AG04450 (cell line): ENCODE results near the gene SLC6A9. TPM values are rescaled to one million over a fixed set of nuclear protein-coding genes. Genes with fewer than 3 reads are reported as not detected.

ENCODE experiments used
- CTCF ChIA-PET: fragments of 300-600, 350-600 bp; formaldehyde crosslinking; extraction: SDS; loops from one replicate; lab custom pipeline; 2022; ENCODE audit warnings: antibody characterized with exemption, inconsistent platforms; lab: Charles Lee
- POLR2A ChIA-PET: fragments of 350-600 bp; formaldehyde crosslinking; extraction: SDS; loops from one replicate; lab custom pipeline; 2021; ENCODE audit warnings: antibody characterized with exemption, inconsistent platforms; lab: Yijun Ruan, JAX
- DNase-seq: peaks from one replicate; pipeline ENCODE4 v3.0.0-alpha.2; 2011; ENCODE audit warnings: low read depth, low spot score
- H3K27ac ChIP-seq: one replicate; pipeline ENCODE4 v1.5.1; 2012; ENCODE audit warnings: low read depth, low read length, control low read depth
- H3K27me3 ChIP-seq: one replicate; pipeline ENCODE4 v1.6.0; 2012; ENCODE audit warnings: low read length; ENCODE audit not compliant: control insufficient read depth, insufficient read depth
- H3K4me3 ChIP-seq: 2 replicates; pipeline ENCODE4 v1.5.1; 2011; ENCODE audit warnings: mild to moderate bottlenecking, low read depth, low read length, control low read depth
- H3K9me3 ChIP-seq: 2 replicates; pipeline ENCODE4 v1.5.1; 2012; ENCODE audit warnings: low read length; ENCODE audit not compliant: control insufficient read depth, insufficient read depth
- polyA plus RNA-seq: library from polyadenylated mRNA; depleted of rRNA; stranded (reverse); fragments of >200 nt; gene quantifications from 2 replicates; pipeline ENCODE4 v1.2.3, GENCODE V29; 2011
- TF ChIP-seq, protein P1 (sequence below): IDR thresholded peaks from 2 replicates; pipeline ENCODE4 v1.5.1; 2011; ENCODE audit warnings: low read depth, low read length, control low read depth, inconsistent platforms

The SLC6A9 gene
- polyA plus RNA-seq, 1 experiment, result 16.3 TPM

DNA sequence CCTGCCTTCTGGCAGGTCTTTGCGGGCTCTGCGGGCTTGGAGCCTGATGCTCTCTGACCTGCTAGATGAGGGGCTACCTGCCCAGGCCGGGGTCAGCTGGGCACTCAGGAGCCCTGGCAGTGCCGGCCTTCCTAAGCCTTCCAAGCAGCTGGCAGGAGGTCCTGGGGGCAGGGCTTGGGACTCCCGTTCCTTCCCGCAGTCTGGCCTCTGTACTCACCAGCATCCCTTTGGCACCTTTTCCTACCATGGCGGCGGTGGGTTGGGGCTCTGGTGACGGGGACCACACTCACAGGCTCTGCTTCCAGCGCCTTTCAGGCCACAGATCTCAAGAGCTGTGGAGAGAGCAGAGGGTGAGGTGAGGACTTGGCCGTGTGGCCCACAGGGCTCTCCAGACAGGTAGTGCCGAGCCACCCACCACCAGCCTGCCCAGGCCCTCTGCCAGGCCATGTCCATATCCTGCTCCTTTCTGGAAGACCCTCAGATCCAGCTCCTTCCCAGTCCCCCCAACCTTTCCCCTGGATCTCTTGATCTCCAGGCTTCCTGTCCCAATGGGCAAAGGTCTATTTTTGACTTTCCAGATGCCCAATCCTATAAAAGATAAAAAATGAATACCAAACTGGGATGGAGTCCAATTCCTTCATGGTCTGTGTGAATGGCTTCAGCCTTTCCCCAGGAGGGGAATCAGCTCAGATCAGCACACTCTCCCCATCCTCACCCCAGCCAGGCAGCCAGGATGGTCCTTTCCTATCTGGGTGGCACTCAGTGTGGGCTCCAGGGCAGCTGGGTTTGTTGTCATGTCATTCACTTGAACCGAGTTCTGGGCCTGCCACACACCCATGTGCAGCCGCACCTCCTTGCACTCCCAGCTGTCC is 7.0 kb downstream of the SLC6A9 start:
- no peak overlapping the region for H3K27ac ChIP-seq
- CTCF ChIA-PET, result interaction anchor here (10.7 kb wide), 1 partner anchor 19 kb away, joined by 78 read pairs; no protein-coding TSS in a partner anchor
- no peak overlapping the region for H3K4me3 ChIP-seq
- POLR2A ChIA-PET, result no interaction called here
- no peak for DNase-seq
- H3K27me3 ChIP-seq, result no peaks in the 10 kb centered on the region
- TF ChIP-seq, protein P1, sequence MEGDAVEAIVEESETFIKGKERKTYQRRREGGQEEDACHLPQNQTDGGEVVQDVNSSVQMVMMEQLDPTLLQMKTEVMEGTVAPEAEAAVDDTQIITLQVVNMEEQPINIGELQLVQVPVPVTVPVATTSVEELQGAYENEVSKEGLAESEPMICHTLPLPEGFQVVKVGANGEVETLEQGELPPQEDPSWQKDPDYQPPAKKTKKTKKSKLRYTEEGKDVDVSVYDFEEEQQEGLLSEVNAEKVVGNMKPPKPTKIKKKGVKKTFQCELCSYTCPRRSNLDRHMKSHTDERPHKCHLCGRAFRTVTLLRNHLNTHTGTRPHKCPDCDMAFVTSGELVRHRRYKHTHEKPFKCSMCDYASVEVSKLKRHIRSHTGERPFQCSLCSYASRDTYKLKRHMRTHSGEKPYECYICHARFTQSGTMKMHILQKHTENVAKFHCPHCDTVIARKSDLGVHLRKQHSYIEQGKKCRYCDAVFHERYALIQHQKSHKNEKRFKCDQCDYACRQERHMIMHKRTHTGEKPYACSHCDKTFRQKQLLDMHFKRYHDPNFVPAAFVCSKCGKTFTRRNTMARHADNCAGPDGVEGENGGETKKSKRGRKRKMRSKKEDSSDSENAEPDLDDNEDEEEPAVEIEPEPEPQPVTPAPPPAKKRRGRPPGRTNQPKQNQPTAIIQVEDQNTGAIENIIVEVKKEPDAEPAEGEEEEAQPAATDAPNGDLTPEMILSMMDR, result no peak
- H3K9me3 ChIP-seq, result no peaks in the 10 kb centered on the region; the same call in 1 of the 2 replicates

- DNase-seq, result no peak
- POLR2A ChIA-PET, result no interaction called here
- TF ChIP-seq, protein P1, result no peak
- Histone ChIP-seq H3K27ac (no peak overlapping the region), H3K4me3 (no peak overlapping the region), H3K9me3 (no peaks in the 10 kb centered on the region; the same call in 1 of the 2 replicates), H3K27me3 (no peaks in the 10 kb centered on the region)
- CTCF ChIA-PET, result interaction anchor here (0.5 to 10.7 kb wide), 3 partner anchors 9 to 26 kb away, joined by 3 to 78 read pairs (median 9); partner anchors contain the start of gene SLC6A9
Measured at GRCh38 chr1:44021581-44022321, 9.5 kb downstream of the SLC6A9 start.

DNA sequence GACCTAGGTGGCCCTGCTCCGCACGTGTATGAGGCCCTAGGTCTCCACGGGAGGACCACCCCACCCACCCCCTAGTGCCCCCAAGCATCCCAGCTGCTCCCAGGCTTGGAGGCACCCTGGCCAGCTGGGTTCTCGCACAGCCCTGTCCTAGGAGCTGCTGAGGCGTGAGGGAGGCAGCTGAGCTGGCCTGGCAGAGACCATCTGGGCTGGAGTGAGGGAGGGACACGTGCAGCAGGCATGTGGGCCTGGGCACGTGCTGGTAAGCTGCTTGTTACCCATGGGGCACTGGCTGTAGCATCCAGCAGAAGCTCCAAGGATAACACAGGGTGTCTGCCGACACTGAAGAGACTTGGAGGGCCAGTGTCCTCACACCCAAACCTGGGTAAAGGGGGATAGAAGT is 10.1 kb downstream of the SLC6A9 start:
- H3K9me3 ChIP-seq, result no peaks in the 10 kb centered on the region; the same call in 1 of the 2 replicates
- no peak overlapping the region for H3K27ac ChIP-seq
- ChIA-PET CTCF (interaction anchor here (1.5 to 10.7 kb wide), 2 partner anchors 15 to 27 kb away, joined by 9 to 78 read pairs; no protein-coding TSS in a partner anchor), POLR2A (no interaction called here)
- DNase-seq, result no peak
- no peak overlapping the region for H3K4me3 ChIP-seq
- no peaks in the 10 kb centered on the region for H3K27me3 ChIP-seq
- TF ChIP-seq, protein P1, result no peak

- CTCF ChIA-PET, result interaction anchor here (1.5 to 10.7 kb wide), 2 partner anchors 15 to 27 kb away, joined by 9 to 78 read pairs; no protein-coding TSS in a partner anchor
- DNase-seq, result no peak
Measured at GRCh38 chr1:44020464-44020863, 10.8 kb downstream of the SLC6A9 start.

More at GRCh38 chr1:44020464-44020863, 10.8 kb downstream of the SLC6A9 start:
- H3K27me3 ChIP-seq, result no peaks in the 10 kb centered on the region
- POLR2A ChIA-PET, result interaction anchor here (0.6 kb wide), 1 partner anchor 10 kb away, joined by 3 read pairs; no protein-coding TSS in a partner anchor
- no peaks in the 10 kb centered on the region; the same call in 1 of the 2 replicates for H3K9me3 ChIP-seq
- H3K27ac ChIP-seq, result no peak overlapping the region
- TF ChIP-seq, protein P1, result no peak
- no peak overlapping the region for H3K4me3 ChIP-seq
